CD4-positive, alpha-beta T cell (primary cell): ENCODE data around the gene HECTD4. TPM values are rescaled to one million over a fixed set of nuclear protein-coding genes. Genes with fewer than 3 reads are reported as not detected.

Source experiments
- ATAC-seq: fragments of 200-7000 bp; cut with Tn5 transposase; one replicate; pipeline ENCODE4 v1.10.0; 2022; ENCODE audit warnings: mild to moderate bottlenecking; ENCODE audit not compliant: poor library complexity
- CTCF ChIA-PET: fragments of 350-600 bp; sonication (Branson Sonifier 250); formaldehyde crosslinking; loops from one replicate; lab custom pipeline; 2021; ENCODE audit warnings: antibody characterized with exemption, inconsistent platforms; lab: Charles Lee
- POLR2A ChIA-PET: fragments of 350-600 bp; sonication (Branson Sonifier 250); formaldehyde crosslinking; loops from one replicate; lab custom pipeline; 2021; ENCODE audit warnings: antibody characterized with exemption, inconsistent platforms; lab: Charles Lee
- DNase-seq, 14 experiments: peaks; one replicate each; pipeline ENCODE4 v3.0.0-alpha.2; 2013 to 2020; ENCODE audit warnings: mixed read lengths in 2 of 14
- H3K27ac ChIP-seq, 2 donors: one replicate each; pipeline versions ENCODE4 v1.5.1 to v1.7.0; 2013; ENCODE audit warnings: low read length in 2 of 2, low read depth in 1 of 2, mild to moderate bottlenecking in 1 of 2
- H3K27me3 ChIP-seq, 2 experiments: 1 replicate in 1 of 2; 2 replicates in 1 of 2; pipeline versions ENCODE4 v1.6.1 to v1.7.0; 2013; ENCODE audit warnings: low read length in 2 of 2, control low read depth in 1 of 2, mild to moderate bottlenecking in 1 of 2, moderate library complexity in 1 of 2; ENCODE audit not compliant: insufficient read depth in 2 of 2, control insufficient read depth in 1 of 2
- H3K36me3 ChIP-seq: one replicate; pipeline ENCODE4 v1.6.1; 2013; ENCODE audit warnings: low read length, control low read depth; ENCODE audit not compliant: insufficient read depth
- H3K4me1 ChIP-seq: one replicate; pipeline ENCODE4 v1.6.1; 2013; ENCODE audit warnings: low read length, control low read depth; ENCODE audit not compliant: insufficient read depth
- H3K4me3 ChIP-seq: one replicate; pipeline ENCODE4 v1.5.1; 2013; ENCODE audit warnings: mild to moderate bottlenecking, low read length, moderate library complexity
- H3K9me3 ChIP-seq, 2 experiments: 1 replicate in 1 of 2; 2 replicates in 1 of 2; pipeline versions ENCODE4 v1.6.1 to v1.7.0; 2013; ENCODE audit warnings: low read length in 2 of 2, mild to moderate bottlenecking in 2 of 2, control low read depth in 1 of 2, moderate library complexity in 1 of 2; ENCODE audit not compliant: control insufficient read depth in 1 of 2, insufficient read depth in 1 of 2
- H3K27ac Mint-ChIP-seq: one replicate; pipeline ENCODE4 v1.8.0; 2020; ENCODE audit warnings: mixed read lengths
- H3K27me3 Mint-ChIP-seq: one replicate; pipeline ENCODE4 v1.8.0; 2021; ENCODE audit warnings: mixed read lengths
- H3K36me3 Mint-ChIP-seq: one replicate; pipeline ENCODE4 v1.8.0; 2021; ENCODE audit warnings: low read depth, mixed read lengths
- H3K4me1 Mint-ChIP-seq: one replicate; pipeline ENCODE4 v1.8.0; 2021; ENCODE audit warnings: low read depth, mixed read lengths
- H3K4me3 Mint-ChIP-seq: one replicate; pipeline ENCODE4 v1.8.0; 2020; ENCODE audit warnings: mild to moderate bottlenecking, mixed read lengths
- H3K9me3 Mint-ChIP-seq: one replicate; pipeline ENCODE4 v1.8.0; 2020; ENCODE audit warnings: mixed read lengths
- intact Hi-C, 2 experiments: fragments of 100-400 bp; cut with DNase I in 1 of 2; cut with micrococcal nuclease in 1 of 2; formaldehyde crosslinking; loops; one replicate each; pipeline versions ENCODE4 v1.15.1 to v1.9.0; 2023 to 2025; cut with DNase I, micrococcal nuclease
- total RNA-seq, 174 experiments: library from RNA in 2 of 174; stranded (reverse) in 2 of 174; gene quantifications; one replicate each; pipeline ENCODE4 v1.2.3 and lab custom pipeline; 2021 to 2026
- TF ChIP-seq, protein P1 (sequence below): fragments of 200-600 bp; IDR thresholded peaks from one replicate; pipeline ENCODE4 v1.8.0; 2022; ENCODE audit warnings: antibody characterized with exemption, mild to moderate bottlenecking

Gene HECTD4
- total RNA-seq, 2 experiments from 2014 or later, result 40.2 to 43.3 TPM

DNA sequence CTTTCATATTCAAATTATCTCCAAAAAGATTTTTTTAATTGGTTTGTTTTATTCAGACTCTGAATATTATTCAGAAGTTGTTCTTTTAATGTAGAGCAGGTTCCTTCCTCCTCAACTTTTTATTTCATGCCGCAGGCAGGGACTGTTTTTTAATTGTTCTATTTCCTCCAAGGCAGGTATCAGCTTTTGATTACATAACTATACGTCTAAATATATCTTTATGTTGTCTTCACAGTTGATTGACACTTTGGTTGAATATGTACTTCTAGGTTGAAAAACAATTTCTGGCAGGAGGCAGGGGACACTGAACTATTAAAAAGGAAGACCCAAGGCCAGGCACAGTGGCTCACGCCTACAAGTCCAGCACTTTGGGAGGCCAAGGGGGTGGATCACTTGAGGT, 82.5 kb downstream of the HECTD4 start:
- H3K27ac ChIP-seq, result no peak overlapping the region
- TF ChIP-seq, protein P1, sequence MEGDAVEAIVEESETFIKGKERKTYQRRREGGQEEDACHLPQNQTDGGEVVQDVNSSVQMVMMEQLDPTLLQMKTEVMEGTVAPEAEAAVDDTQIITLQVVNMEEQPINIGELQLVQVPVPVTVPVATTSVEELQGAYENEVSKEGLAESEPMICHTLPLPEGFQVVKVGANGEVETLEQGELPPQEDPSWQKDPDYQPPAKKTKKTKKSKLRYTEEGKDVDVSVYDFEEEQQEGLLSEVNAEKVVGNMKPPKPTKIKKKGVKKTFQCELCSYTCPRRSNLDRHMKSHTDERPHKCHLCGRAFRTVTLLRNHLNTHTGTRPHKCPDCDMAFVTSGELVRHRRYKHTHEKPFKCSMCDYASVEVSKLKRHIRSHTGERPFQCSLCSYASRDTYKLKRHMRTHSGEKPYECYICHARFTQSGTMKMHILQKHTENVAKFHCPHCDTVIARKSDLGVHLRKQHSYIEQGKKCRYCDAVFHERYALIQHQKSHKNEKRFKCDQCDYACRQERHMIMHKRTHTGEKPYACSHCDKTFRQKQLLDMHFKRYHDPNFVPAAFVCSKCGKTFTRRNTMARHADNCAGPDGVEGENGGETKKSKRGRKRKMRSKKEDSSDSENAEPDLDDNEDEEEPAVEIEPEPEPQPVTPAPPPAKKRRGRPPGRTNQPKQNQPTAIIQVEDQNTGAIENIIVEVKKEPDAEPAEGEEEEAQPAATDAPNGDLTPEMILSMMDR, result no peak
- no peak for DNase-seq
- ChIA-PET CTCF (interaction anchor here (1.1 kb wide), 1 partner anchor 26 kb away, joined by 3 read pairs; no protein-coding TSS in a partner anchor), POLR2A (no interaction called here)
- Mint-ChIP-seq H3K4me1 (peaks cover 4% of the 10 kb centered on the region), H3K36me3 (peaks cover 36% of the 10 kb centered on the region), H3K4me3 (no peak overlapping the region), H3K27ac (no peak overlapping the region), H3K9me3 (no peaks in the 10 kb centered on the region), H3K27me3 (no peaks in the 10 kb centered on the region)
- no peak overlapping the region for H3K4me3 ChIP-seq
- H3K27me3 ChIP-seq, result no peaks in the 10 kb centered on the region
- peaks cover 3% of the 10 kb centered on the region for H3K4me1 ChIP-seq
- no peak for ATAC-seq
- intact Hi-C loops, result loop anchor here in 1 of 2 experiments (5.0 kb wide), 1 partner anchor 88 kb away; no protein-coding TSS in a partner anchor
- H3K9me3 ChIP-seq, result no peaks in the 10 kb centered on the region
- peaks cover 25% of the 10 kb centered on the region for H3K36me3 ChIP-seq

DNA sequence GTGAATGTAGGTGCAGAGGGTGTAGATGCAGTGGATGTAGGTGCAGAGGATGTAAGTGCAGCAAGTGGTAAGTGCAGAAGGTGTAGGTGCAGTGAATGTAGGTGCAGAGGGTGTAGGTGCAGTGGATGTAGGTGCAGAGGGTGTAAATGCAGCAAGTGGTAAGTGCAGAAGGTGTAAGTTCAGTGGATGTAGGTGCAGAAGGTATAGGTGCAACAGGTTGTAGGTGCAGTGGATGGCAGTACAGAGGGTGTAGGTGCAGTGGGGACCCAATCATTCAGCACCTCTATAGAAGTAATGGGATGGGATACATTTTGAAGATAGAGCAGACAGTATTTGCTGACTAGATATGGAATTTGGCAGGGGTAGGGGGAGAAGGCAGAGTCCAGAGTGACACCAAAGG, 85.0 kb downstream of the HECTD4 start:
- Histone ChIP-seq H3K36me3 (peaks cover 24% of the 10 kb centered on the region), H3K9me3 (no peaks in the 10 kb centered on the region), H3K27ac (no peak overlapping the region), H3K27me3 (no peaks in the 10 kb centered on the region), H3K4me1 (no peaks in the 10 kb centered on the region), H3K4me3 (no peak overlapping the region)
- no peaks in the 10 kb centered on the region for H3K4me1 Mint-ChIP-seq
- TF ChIP-seq, protein P1, result no peak
- no peak for ATAC-seq
- intact Hi-C loops, result loop anchor here in 1 of 2 experiments (5.0 kb wide), 1 partner anchor 90 kb away; no protein-coding TSS in a partner anchor
- H3K27ac Mint-ChIP-seq, result no peak overlapping the region
- no peaks in the 10 kb centered on the region for H3K27me3 Mint-ChIP-seq
- no peak overlapping the region for H3K4me3 Mint-ChIP-seq
- ChIA-PET CTCF (no interaction called here), POLR2A (no interaction called here)
- peaks cover 32% of the 10 kb centered on the region for H3K36me3 Mint-ChIP-seq
- no peaks in the 10 kb centered on the region for H3K9me3 Mint-ChIP-seq
- DNase-seq, result no peak

DNA sequence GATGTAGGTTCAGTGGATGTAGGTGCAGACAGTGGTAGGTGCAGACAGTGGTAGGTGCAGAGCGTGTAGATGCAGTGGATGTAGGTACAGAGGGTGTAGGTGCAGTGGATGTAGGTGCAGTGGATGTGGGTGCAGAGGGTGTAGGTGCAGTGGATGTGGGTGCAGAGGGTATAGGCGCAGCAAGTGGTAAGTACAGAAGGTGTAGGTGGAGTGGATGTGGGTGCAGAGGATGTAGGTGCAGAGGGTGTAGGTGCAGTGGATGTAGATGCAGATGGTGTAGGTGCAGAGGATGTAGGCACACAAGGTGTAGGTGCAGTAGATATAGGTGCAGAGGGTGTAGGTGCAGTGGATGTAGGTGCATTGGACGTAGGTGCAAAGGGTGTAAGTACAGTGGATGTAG, 86.0 kb downstream of the HECTD4 start:
- Mint-ChIP-seq H3K27me3 (no peaks in the 10 kb centered on the region), H3K4me3 (no peak overlapping the region), H3K4me1 (peaks cover 4% of the 10 kb centered on the region), H3K36me3 (peaks cover 29% of the 10 kb centered on the region), H3K27ac (no peak overlapping the region), H3K9me3 (no peaks in the 10 kb centered on the region)
- no peak for DNase-seq
- H3K4me1 ChIP-seq, result no peaks in the 10 kb centered on the region
- no peaks in the 10 kb centered on the region for H3K9me3 ChIP-seq
- H3K4me3 ChIP-seq, result no peak overlapping the region
- no peak for ATAC-seq
- intact Hi-C loops, result loop anchor here in 1 of 2 experiments (5.0 kb wide), 1 partner anchor 91 kb away; no protein-coding TSS in a partner anchor
- TF ChIP-seq, protein P1, result no peak
- H3K27ac ChIP-seq, result no peak overlapping the region
- peaks cover 20% of the 10 kb centered on the region for H3K36me3 ChIP-seq
- no peaks in the 10 kb centered on the region for H3K27me3 ChIP-seq
- POLR2A ChIA-PET, result no interaction called here
- CTCF ChIA-PET, result no interaction called here
